Mesothelial cell of epicardium (in vitro differentiated cells): ENCODE data around the gene XPNPEP1. TPM values are rescaled to one million over a fixed set of nuclear protein-coding genes. Genes with fewer than 3 reads are reported as not detected.

Experiments used
- DNase-seq, 2 experiments: peaks; one replicate each; pipeline ENCODE4 v3.0.0; 2021; ENCODE audit warnings: low spot score in 2 of 2; ENCODE audit not compliant: unreplicated experiment in 2 of 2
- H3K27ac Mint-ChIP-seq: 2 replicates; pipeline ENCODE4 v1.8.0; 2021; ENCODE audit warnings: mixed read lengths
- H3K27me3 Mint-ChIP-seq: 2 replicates; pipeline ENCODE4 v1.8.0; 2021; ENCODE audit warnings: low read depth, mixed read lengths
- H3K36me3 Mint-ChIP-seq: 2 replicates; pipeline ENCODE4 v1.8.0; 2021; ENCODE audit warnings: mixed read lengths
- H3K4me1 Mint-ChIP-seq: 2 replicates; pipeline ENCODE4 v1.8.0; 2021; ENCODE audit warnings: mixed read lengths
- H3K4me3 Mint-ChIP-seq: 2 replicates; pipeline ENCODE4 v1.8.0; 2021; ENCODE audit warnings: mild to moderate bottlenecking, moderate library complexity, mixed read lengths
- H3K9me3 Mint-ChIP-seq: 2 replicates; pipeline ENCODE4 v1.8.0; 2021; ENCODE audit warnings: mixed read lengths
- total RNA-seq: library from RNA; stranded (reverse); gene quantifications from 3 replicates; pipeline ENCODE4 v1.2.1, GENCODE V29; 2021
- TF ChIP-seq, protein P1 (sequence below): fragments of 200-600 bp; sonication (generic); IDR thresholded peaks from one replicate; pipeline ENCODE4 v1.5.0; 2021; ENCODE audit warnings: antibody characterized with exemption; ENCODE audit not compliant: unreplicated experiment

Gene XPNPEP1
- total RNA-seq, 1 donor from 2014 or later, result 87.7 TPM

DNA sequence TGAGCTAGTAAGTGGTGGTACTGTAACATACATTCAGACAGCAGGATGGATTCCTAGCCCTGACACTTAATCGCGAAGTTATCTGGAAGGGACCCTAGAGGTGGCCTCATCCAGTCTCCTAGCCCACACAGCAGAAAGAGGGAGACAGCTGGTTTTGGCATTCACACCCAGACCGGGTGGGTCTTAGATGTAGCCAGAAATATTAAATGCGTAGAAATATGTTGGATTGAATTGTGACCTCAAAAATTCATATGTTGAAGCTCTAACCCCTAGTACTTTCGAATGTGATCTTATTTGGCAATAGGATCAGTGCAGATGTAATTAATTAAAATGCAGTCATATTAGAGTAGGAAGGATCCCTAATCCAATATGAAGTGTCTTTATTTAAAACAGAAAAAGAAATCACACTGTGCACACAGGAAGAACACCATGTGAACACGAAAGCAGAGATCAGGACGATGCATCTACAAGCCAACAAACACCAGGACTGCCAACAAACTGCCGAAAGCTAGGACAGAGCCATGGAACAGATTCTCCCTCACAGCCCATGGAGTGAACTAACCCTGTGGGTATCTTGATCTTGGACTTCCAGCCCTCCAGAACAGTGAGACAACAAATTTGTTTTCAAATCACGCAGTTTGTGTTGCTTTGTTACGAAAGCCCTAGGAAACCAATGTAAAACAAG lies 2.9 kb upstream of the XPNPEP1 start:
- DNase-seq, result no peak
- peaks cover 37% of the 10 kb centered on the region for H3K4me1 Mint-ChIP-seq
- TF ChIP-seq, protein P1, sequence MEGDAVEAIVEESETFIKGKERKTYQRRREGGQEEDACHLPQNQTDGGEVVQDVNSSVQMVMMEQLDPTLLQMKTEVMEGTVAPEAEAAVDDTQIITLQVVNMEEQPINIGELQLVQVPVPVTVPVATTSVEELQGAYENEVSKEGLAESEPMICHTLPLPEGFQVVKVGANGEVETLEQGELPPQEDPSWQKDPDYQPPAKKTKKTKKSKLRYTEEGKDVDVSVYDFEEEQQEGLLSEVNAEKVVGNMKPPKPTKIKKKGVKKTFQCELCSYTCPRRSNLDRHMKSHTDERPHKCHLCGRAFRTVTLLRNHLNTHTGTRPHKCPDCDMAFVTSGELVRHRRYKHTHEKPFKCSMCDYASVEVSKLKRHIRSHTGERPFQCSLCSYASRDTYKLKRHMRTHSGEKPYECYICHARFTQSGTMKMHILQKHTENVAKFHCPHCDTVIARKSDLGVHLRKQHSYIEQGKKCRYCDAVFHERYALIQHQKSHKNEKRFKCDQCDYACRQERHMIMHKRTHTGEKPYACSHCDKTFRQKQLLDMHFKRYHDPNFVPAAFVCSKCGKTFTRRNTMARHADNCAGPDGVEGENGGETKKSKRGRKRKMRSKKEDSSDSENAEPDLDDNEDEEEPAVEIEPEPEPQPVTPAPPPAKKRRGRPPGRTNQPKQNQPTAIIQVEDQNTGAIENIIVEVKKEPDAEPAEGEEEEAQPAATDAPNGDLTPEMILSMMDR, result no peak
- H3K27me3 Mint-ChIP-seq, result no peaks in the 10 kb centered on the region
- no peak overlapping the region for H3K4me3 Mint-ChIP-seq
- H3K9me3 Mint-ChIP-seq, result no peaks in the 10 kb centered on the region
- no peak overlapping the region for H3K27ac Mint-ChIP-seq
- no peaks in the 10 kb centered on the region for H3K36me3 Mint-ChIP-seq

DNA sequence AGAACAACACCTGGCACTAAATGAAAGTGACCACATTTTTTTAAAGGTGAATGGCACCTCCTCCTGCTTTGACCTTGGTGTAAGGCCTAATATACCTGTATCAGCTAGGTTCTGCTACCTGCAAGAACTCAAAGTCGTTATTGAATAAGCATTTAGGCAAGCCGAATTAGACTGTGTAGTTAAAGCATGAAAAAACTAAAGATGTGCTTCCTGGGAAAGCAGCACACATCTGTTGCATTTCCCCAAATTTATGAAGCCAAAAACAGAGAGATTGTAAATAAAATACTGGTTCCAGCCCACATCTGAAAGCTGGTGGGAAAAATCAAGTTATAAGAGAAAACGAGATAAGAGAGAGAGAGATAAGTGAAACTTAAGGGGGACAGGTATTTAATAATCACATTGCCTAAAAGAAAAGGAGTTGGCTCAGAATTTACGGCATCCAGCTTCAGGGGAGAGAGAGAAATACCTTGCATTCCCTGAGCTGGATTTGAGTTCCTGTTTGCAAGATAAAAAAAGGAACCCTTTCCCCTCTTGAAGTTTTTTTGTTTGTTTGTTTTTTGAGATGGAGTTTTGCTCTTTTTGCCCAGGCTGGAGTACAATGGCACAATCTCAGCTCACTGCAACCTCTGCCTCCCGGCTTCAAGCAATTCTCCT lies 1.8 kb upstream of the XPNPEP1 start:
- peak overlapping the region; percentile 81 for H3K27ac Mint-ChIP-seq
- no peak for DNase-seq
- no peaks in the 10 kb centered on the region for H3K9me3 Mint-ChIP-seq
- H3K36me3 Mint-ChIP-seq, result no peaks in the 10 kb centered on the region
- no peaks in the 10 kb centered on the region for H3K27me3 Mint-ChIP-seq
- peaks cover 37% of the 10 kb centered on the region for H3K4me1 Mint-ChIP-seq
- TF ChIP-seq, protein P1, result no peak
- no peak overlapping the region for H3K4me3 Mint-ChIP-seq

DNA sequence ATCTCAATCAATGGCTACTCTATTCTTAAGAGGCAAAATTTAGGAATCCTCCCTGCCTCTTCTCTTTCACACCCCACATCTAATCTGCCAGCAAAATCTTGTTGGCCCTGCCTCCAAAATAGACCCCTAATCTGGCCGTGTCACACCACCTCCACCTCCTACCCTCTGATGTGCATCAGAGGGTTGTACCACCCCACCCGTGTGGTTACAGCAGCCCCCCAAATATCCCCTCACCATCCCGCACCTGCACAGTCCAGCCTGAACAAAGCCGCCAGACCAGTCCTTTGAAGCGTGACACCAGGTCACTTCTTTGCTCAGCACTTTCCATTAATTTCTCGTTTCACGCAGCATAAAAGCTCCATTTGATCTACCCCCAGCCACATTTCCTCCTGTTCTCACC lies 776 bp upstream of the XPNPEP1 start:
- H3K36me3 Mint-ChIP-seq, result peaks cover 1% of the 10 kb centered on the region
- TF ChIP-seq, protein P1, result no peak
- H3K27me3 Mint-ChIP-seq, result no peaks in the 10 kb centered on the region
- no peak for DNase-seq
- peaks cover 33% of the 10 kb centered on the region for H3K4me1 Mint-ChIP-seq
- H3K9me3 Mint-ChIP-seq, result no peaks in the 10 kb centered on the region
- H3K4me3 Mint-ChIP-seq, result peak overlapping the region; percentile 51
- H3K27ac Mint-ChIP-seq, result peak overlapping the region; percentile 81

DNA sequence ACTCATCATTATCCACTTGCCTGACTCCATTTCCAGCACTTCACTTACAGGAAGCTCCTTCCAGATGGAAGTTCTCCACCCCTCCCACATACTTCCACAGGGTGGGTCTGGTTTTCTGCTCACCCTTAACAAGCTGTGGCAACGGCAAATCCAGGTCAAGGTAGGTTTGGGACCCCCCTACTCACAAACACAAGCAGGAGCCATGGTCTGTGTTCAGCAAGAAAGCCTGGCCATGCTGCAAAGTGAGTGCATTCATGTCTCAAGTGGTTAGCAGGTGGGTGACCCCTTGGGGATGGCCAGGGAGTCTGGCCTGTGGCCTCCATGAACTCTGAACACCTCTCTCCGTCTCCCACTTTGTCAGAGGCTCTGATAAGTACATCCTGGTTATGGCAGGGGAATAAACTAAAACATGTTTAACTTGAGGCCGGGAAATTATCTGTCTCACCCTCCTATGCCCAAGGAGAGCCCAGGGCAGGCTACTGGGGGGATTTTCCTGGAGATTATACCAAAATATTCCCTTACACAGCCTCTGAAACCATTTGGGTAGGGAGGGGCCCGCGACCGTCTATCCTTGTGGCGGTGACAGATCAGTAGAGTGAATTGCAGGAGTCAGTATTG lies 844 bp downstream of the XPNPEP1 start:
- no peaks in the 10 kb centered on the region for H3K9me3 Mint-ChIP-seq
- H3K4me1 Mint-ChIP-seq, result peaks cover 33% of the 10 kb centered on the region
- DNase-seq, result no peak
- TF ChIP-seq, protein P1, result no peak
- peaks cover 1% of the 10 kb centered on the region for H3K36me3 Mint-ChIP-seq
- H3K27me3 Mint-ChIP-seq, result no peaks in the 10 kb centered on the region
- peak overlapping the region; percentile 88 for H3K4me3 Mint-ChIP-seq
- peak overlapping the region; percentile 93 for H3K27ac Mint-ChIP-seq

DNA sequence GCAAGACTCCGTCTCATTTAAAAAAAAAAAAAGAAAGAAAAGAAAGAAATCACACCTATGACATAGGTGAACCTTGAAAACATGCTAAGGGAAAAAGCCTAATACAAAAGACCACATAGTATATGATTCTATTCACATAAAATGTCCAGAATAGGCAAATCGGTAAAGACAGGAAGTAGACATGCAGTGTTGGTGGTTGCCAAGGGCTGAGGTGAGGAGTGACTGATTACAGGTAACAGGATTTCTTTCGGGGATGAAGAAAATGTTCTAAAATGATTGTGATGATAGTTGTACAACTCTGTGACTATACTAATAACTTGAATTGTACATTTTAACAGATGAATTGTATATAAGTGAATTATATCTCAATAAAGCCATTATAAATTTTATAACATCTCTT lies 3.3 kb downstream of the XPNPEP1 start:
- Mint-ChIP-seq H3K4me1 (peaks cover 35% of the 10 kb centered on the region), H3K27ac (no peak overlapping the region), H3K36me3 (peaks cover 14% of the 10 kb centered on the region), H3K4me3 (no peak overlapping the region), H3K27me3 (no peaks in the 10 kb centered on the region), H3K9me3 (peaks cover 10% of the 10 kb centered on the region)
- DNase-seq, result no peak
- TF ChIP-seq, protein P1, result no peak
